Measurements from ENCODE around the gene ELOVL1. TPM values are rescaled to one million over a fixed set of nuclear protein-coding genes. Genes with fewer than 3 reads are reported as not detected.

ELOVL1 gene
- total and polyA plus RNA-seq, 2 donors: 28.1 to 108 TPM

DNA sequence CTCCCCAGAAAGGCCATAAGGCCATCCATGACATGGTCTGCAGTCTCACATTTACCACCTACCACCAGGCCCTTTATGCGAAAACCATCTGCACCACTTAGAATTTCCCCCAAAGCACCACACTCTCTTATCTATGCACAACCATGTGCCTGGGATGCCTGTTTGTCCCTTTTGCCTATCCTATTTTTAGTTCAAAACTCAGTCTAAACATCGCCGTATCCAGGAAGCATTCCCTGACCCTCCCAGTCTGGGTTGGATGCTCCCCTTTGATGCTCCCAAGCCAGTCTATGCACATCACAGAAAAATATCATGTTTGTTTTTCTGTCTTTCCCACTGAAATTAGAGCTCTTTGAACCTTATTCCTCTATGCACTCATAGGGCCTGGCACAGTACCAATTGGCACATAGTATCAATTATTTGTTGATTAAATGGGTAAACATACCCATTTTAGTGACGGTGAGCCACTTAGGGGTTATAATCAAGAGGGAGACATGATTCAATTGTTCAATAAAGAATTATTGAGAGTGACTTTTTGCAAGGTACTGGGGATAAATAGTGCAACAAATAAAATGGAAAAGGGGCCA, 23.5 kb downstream of the ELOVL1 start:
- WGBS: 48% methylated on average over 4 of the region's 4 CpGs
- Histone ChIP-seq H3K27ac (ENCODE audit: low read depth) (no peak overlapping the region), H3K4me1 (ENCODE audit: insufficient read depth) (no peaks in the 10 kb centered on the region), H3K36me3 (ENCODE audit: insufficient read depth) (no peaks in the 10 kb centered on the region), H3K4me3 (ENCODE audit: low read depth, low read length) (no peak overlapping the region)
- no peak for DNase-seq (ENCODE audit: extremely low spot score)

DNA sequence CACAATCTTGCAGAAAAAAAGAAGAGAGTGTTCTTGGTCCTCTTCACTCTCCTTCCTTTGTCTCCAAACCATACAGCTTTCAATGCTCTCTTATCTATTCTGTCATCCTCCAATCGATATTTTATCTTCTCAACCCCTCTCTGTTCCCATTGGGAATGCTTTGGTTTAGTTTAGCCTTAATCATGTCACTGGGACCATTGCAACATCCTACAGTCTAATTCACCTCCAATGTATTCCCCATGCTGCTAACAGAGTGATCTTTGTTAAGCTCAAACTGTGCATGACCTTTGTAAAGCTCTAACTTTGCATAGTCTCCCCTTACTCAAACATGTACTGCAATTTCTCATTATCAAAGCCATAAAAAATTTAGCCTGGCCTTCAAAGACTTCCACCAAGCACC, 27.3 kb downstream of the ELOVL1 start:
- H3K4me1 ChIP-seq (ENCODE audit: insufficient read depth): no peaks in the 10 kb centered on the region
- H3K4me3 ChIP-seq (ENCODE audit: low read depth, low read length): no peak overlapping the region
- H3K36me3 ChIP-seq (ENCODE audit: insufficient read depth): no peaks in the 10 kb centered on the region
- WGBS: 63% methylated on average over 1 of the region's 1 CpG
- H3K27ac ChIP-seq (ENCODE audit: low read depth): no peak overlapping the region
- DNase-seq (ENCODE audit: extremely low spot score): no peak

DNA sequence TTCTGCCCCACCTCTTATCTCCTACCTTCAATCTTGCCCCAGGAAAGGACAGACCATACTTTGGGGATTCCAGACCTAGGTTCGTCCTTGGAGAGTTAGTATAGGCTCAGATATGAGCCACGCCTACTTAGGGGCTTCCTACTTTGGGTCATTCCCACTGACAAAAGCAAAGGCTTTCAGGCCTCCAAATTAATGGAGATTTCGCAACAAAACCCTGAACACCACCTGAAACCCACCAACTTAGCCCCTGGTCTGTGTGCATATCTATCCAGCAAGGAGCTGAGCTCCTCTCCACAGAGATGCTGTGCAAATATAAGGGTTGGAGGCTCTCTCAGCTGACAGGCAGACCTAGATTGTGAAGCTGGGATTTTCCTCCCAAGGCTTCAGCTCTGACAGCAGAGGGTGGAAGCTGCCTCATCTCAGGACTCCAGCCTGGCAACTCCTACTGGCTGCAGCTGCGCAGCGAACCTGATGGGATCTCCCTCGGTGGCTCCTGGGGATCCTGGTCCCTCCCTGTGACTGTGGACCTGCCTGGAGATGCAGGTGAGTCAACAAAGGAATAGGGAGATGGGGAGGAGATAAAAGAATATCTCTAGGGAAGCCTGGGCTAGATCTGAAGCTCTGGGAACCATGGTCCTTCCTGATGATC, 28.1 kb downstream of the ELOVL1 start:
- WGBS: 91% methylated on average over 6 of the region's 6 CpGs
- Histone ChIP-seq H3K27ac (ENCODE audit: low read depth) (no peak overlapping the region), H3K36me3 (ENCODE audit: insufficient read depth) (no peaks in the 10 kb centered on the region), H3K4me1 (ENCODE audit: insufficient read depth) (no peaks in the 10 kb centered on the region), H3K4me3 (ENCODE audit: low read depth, low read length) (no peak overlapping the region)
- no peak for DNase-seq (ENCODE audit: extremely low spot score)

DNA sequence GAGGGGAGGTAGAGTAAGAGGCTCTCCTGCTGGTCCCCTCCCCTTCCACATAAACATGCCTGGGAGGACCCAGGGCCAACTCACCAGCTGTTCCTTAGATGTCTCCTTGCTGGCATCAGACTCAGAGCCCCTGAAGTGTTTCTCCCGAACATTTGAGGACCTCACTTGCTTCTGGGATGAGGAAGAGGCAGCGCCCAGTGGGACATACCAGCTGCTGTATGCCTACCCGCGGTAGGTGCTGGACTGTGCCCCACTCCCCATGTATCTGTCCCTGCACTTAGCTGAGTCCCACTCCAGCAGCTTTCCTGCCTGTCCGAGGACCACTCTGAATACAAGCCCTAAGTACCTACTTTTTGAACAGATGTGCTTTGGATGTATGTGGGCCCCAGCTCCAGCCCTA, 29.8 kb downstream of the ELOVL1 start:
- DNase-seq (ENCODE audit: extremely low spot score): no peak

DNA sequence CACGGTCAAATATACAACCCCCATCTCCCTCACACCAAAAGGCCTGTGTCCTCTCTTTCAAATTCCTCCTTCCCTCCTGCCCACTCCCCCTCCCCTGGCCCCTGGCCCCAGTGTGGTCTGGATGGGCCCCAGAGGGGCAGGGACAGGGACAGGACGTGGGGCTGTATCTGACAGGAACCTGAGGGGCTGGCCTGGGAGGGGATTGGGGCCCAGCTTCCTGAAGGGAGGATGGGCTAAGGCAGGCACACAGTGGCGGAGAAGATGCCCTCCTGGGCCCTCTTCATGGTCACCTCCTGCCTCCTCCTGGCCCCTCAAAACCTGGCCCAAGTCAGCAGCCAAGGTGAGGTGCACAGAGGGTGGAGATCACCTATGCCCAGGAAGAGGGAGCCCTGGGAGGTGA, 30.2 kb downstream of the ELOVL1 start, which contains the start of gene MPL:
TSS of gene MPL (plus strand) at position 231 of the 400 bp plus-strand sequence. CDS start at position 262, 31 bp downstream.
- WGBS: 75% methylated on average over 3 of the region's 3 CpGs
- H3K36me3 ChIP-seq (ENCODE audit: insufficient read depth): no peaks in the 10 kb centered on the region
- H3K4me3 ChIP-seq (ENCODE audit: low read depth, low read length): no peak within 1 kb of the TSS
- no peaks in the 10 kb centered on the region for H3K4me1 ChIP-seq (ENCODE audit: insufficient read depth)
- H3K27ac ChIP-seq (ENCODE audit: low read depth): no peak within 1 kb of the TSS
- no peak for DNase-seq (ENCODE audit: extremely low spot score)

More for the DNA sequence above, 29.8 kb downstream of the ELOVL1 start:
- H3K4me1 ChIP-seq (ENCODE audit: insufficient read depth): no peaks in the 10 kb centered on the region
- no peaks in the 10 kb centered on the region for H3K36me3 ChIP-seq (ENCODE audit: insufficient read depth)
- H3K4me3 ChIP-seq (ENCODE audit: low read depth, low read length): no peak overlapping the region
- no peak overlapping the region for H3K27ac ChIP-seq (ENCODE audit: low read depth)
- WGBS: 78% methylated on average over 5 of the region's 5 CpGs

DNA sequence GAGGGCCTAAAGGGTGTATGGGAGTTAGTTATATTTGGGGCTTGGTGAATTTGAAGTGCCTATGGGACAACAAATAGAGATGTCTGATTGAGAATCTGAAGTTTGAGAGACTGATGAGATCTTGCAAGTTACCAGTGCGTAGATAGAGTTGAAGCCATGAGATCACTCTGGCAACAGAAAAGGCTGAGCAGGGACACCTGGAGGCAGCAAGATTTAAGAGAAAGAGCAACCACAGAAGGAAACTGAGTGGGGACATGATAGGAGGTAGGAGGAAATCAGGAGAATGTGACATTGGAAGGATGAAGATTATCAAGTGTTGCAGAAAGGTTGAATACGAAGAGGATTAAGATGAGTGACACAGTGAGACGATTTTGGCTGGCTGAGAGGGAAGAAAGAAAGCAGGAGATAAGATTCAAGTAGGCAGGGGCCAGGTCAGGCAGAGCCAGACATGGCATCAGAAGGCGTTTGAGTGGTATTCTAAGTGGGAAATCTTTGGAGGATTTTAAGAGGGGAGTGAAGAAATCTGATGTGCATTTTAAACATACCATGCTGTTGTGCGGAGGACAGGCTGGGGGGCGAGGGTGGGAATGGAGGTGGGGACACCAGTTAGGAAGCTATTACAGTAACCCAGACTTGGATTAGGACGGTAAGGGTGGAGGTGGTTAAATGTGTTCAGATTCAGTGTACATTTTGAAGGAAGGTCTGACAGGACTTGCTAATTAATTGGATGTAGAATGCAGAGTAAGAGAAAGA, 33.2 kb downstream of the ELOVL1 start:
- no peak for DNase-seq (ENCODE audit: extremely low spot score)
- no peaks in the 10 kb centered on the region for H3K36me3 ChIP-seq (ENCODE audit: insufficient read depth)
- no peak overlapping the region for H3K27ac ChIP-seq (ENCODE audit: low read depth)
- no peaks in the 10 kb centered on the region for H3K4me1 ChIP-seq (ENCODE audit: insufficient read depth)
- WGBS: 57% methylated on average over 7 of the region's 7 CpGs
- no peak overlapping the region for H3K4me3 ChIP-seq (ENCODE audit: low read depth, low read length)

DNA sequence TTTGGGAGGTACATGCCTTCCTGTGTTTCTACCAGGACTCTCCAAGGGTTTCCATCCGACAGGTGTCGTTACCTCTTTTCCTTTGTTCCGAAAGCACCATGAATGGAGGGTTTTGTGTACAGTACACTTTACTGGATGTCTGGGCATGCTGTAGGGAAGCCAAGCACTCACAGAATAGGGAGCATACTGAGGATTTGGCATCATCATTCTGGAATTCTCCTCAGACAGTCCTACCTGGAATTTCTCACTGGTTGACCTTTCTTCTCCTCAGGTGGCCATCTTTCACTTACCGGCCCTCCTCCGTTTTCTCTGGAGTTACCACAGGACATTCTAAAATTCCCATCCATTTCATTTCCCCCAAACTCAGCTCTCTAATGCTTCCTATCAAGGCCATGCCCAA, 36.1 kb downstream of the ELOVL1 start:
- Histone ChIP-seq H3K36me3 (ENCODE audit: insufficient read depth) (no peaks in the 10 kb centered on the region), H3K27ac (ENCODE audit: low read depth) (no peak overlapping the region), H3K4me1 (ENCODE audit: insufficient read depth) (no peaks in the 10 kb centered on the region), H3K4me3 (ENCODE audit: low read depth, low read length) (no peak overlapping the region)
- no peak for DNase-seq (ENCODE audit: extremely low spot score)
- 93% methylated on average over 5 of the region's 5 CpGs for WGBS

DNA sequence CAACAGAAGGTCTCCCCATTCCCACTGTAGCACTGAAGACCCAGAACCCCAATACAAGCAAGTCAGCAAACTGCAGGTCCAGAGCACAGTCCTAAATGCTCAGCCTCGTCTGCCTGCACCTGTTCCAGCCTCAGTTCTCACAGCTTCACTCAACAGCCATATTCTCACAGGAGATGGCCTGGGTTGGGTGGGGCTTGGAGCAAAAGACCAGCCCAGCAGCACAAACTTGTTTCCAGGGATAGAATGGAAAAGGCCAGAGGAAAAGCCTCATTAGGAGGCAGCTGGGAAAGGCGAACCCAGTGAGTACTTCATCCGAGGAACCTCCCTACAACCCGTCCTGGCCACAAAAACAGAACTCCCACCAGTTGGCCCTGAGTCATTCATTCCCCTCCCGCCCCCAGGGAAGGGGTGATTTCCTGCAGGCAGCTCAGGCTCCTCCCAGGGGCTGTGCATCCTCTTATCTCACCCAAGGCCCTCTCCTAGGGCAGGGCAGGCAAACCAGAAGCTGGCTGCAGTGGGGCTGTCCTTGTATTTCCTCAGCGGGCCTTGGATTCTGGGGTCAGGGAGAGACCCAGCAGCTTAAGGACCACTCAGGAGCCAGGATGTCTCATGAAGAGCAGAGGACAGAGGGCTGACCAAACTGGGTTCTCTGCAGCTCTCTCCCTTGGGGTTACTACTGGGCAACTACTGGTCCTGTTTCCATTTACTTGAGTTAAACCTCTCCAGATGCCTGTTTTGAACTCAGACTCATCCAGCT, 37.6 kb downstream of the ELOVL1 start:
- DNase-seq (ENCODE audit: extremely low spot score): no peak
- Histone ChIP-seq H3K4me3 (ENCODE audit: low read depth, low read length) (no peak overlapping the region), H3K36me3 (ENCODE audit: insufficient read depth) (no peaks in the 10 kb centered on the region), H3K4me1 (ENCODE audit: insufficient read depth) (no peaks in the 10 kb centered on the region), H3K27ac (ENCODE audit: low read depth) (no peak overlapping the region)
- WGBS: 45% methylated on average over 6 of the region's 6 CpGs

DNA sequence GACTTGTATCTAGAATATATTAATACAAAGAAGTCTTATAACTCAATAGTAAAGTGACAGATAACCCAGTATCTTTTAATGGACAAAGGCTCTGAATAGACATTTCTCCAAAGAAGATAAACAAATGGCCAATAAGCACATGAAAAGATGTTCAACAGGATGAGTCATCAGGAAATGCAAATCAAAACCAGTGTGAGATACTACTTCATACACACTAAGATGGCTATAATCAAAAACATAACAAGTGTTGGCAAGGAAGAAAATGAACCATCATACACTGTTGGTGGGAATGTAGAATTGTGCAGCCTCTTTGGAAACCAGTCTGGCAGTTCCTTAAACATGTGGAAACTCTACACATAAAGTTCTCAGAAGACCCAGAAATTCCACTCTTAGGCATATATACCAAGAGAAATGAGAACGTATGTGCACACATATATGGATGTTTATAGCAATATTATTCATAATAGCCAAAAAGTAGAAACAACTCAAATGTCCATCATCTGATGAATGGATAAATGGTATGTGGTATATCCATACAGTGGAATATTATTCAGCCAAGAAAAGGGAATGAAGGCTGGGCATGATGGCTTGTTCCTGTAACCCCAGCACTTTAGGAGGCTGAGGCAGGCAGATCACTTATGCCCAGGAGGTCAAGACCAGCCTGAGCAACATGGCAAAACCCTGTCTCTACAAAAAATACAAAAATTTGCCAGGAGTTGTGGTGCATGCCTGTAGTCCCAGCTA, 40.1 kb downstream of the ELOVL1 start:
- no peaks in the 10 kb centered on the region for H3K36me3 ChIP-seq (ENCODE audit: insufficient read depth)
- H3K4me3 ChIP-seq (ENCODE audit: low read depth, low read length): no peak overlapping the region
- H3K27ac ChIP-seq (ENCODE audit: low read depth): no peak overlapping the region
- DNase-seq (ENCODE audit: extremely low spot score): no peak
- no peaks in the 10 kb centered on the region for H3K4me1 ChIP-seq (ENCODE audit: insufficient read depth)
- 89% methylated on average over 1 of the region's 1 CpG for WGBS

DNA sequence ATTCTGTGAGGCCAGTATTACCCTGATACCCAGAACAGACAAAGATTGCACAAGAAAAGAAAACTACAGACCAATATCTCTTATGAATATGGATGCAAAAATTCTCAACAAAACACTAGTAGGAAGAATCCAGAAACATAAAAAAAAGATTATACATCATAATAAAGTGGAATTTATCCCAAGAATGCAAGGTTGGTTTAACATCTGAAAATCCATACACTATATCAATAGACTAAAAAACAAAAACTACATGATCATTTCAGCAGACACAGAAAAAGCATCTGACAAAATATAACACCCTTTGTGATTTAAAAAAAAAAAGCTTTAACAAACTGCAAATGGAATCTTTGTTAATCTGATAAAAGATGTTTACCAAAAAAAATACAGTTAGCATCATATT, 42.4 kb downstream of the ELOVL1 start:
- DNase-seq (ENCODE audit: extremely low spot score): no peak
- H3K27ac ChIP-seq (ENCODE audit: low read depth): no peak overlapping the region
- H3K36me3 ChIP-seq (ENCODE audit: insufficient read depth): no peaks in the 10 kb centered on the region
- H3K4me3 ChIP-seq (ENCODE audit: low read depth, low read length): no peak overlapping the region
- no peaks in the 10 kb centered on the region for H3K4me1 ChIP-seq (ENCODE audit: insufficient read depth)

DNA sequence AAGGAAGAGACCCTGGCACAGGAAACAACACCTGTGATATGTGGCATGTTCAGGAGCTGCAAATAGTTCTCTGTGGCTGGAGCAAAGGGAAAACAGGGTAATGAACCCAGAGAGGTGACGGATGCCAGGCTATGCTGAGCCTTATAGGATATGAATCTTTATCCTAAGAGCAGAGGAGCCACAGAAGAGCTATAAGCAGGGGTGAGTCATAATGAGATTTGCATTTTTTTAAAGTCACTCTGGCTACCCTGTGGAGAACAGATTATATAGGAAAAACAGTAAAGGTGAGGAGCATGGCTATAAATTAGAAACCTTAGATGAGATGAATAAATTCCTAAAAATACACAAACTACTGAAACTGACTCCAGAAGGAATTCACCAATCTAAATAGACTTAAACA, 43.0 kb downstream of the ELOVL1 start:
- H3K36me3 ChIP-seq (ENCODE audit: insufficient read depth): no peaks in the 10 kb centered on the region
- H3K4me3 ChIP-seq (ENCODE audit: low read depth, low read length): no peak overlapping the region
- DNase-seq (ENCODE audit: extremely low spot score): no peak
- WGBS: 84% methylated on average over 1 of the region's 1 CpG
- H3K27ac ChIP-seq (ENCODE audit: low read depth): no peak overlapping the region
- no peaks in the 10 kb centered on the region for H3K4me1 ChIP-seq (ENCODE audit: insufficient read depth)

DNA sequence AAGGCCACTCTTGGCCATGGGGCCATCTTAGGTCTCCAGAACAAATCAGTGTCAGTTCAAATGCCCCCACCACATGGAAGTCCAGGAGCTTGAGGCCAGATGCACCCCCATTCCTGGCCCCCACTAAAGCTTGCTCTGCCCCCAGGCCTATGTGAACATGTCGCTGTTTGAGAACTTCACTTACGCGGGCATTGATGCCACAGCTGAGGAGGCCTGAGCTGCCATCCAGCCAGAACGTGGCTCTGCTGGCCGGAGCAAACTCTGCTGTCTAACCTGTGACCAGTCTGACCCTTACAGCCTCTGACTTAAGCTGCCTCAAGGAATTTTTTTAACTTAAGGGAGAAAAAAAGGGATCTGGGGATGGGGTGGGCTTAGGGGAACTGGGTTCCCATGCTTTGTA, 45.3 kb downstream of the ELOVL1 start:
- H3K27ac ChIP-seq (ENCODE audit: low read depth): no peak overlapping the region
- H3K4me3 ChIP-seq (ENCODE audit: low read depth, low read length): no peak overlapping the region
- no peaks in the 10 kb centered on the region for H3K36me3 ChIP-seq (ENCODE audit: insufficient read depth)
- H3K4me1 ChIP-seq (ENCODE audit: insufficient read depth): no peaks in the 10 kb centered on the region
- no peak for DNase-seq (ENCODE audit: extremely low spot score)
- 94% methylated on average over 5 of the region's 5 CpGs for WGBS

DNA sequence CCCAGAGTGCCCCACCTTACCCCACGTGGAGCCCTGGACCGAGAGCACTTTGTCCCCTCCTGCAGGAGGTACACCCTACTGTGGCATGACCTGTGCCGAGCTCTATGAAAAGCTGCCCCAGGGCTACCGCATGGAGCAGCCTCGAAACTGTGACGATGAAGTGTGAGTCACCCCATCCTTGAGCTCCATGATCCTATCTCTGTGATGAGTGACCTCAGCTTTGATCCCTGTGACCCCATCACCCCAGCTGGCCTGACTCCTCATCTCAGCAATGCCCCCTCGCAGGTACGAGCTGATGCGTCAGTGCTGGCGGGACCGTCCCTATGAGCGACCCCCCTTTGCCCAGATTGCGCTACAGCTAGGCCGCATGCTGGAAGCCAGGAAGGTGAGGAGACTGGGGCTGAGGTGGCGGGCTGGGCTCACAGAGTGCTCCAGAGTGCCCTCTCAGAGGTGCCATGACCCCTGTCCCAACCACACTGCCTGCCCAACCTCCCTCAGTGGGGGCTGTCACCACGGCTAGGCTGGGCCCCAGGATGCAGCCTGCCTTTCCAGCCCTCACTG, 46.4 kb downstream of the ELOVL1 start:
- H3K4me3 ChIP-seq (ENCODE audit: low read depth, low read length): no peak overlapping the region
- H3K4me1 ChIP-seq (ENCODE audit: insufficient read depth): no peaks in the 10 kb centered on the region
- no peak overlapping the region for H3K27ac ChIP-seq (ENCODE audit: low read depth)
- DNase-seq (ENCODE audit: extremely low spot score): no peak
- H3K36me3 ChIP-seq (ENCODE audit: insufficient read depth): no peaks in the 10 kb centered on the region
- WGBS: 92% methylated on average over 16 of the region's 16 CpGs
